CD4-positive, alpha-beta T cell (primary cell): Measurements from ENCODE around the gene CDC42BPA. TPM values are rescaled to one million over a fixed set of nuclear protein-coding genes. Genes with fewer than 3 reads are reported as not detected.

ENCODE experiments used
- ATAC-seq: fragments of 200-7000 bp; cut with Tn5 transposase; one replicate; pipeline ENCODE4 v1.10.0; 2022; ENCODE audit warnings: mild to moderate bottlenecking; ENCODE audit not compliant: poor library complexity
- CTCF ChIA-PET: fragments of 350-600 bp; sonication (Branson Sonifier 250); formaldehyde crosslinking; loops from one replicate; lab custom pipeline; 2021; ENCODE audit warnings: antibody characterized with exemption, inconsistent platforms; lab: Charles Lee
- POLR2A ChIA-PET: fragments of 350-600 bp; sonication (Branson Sonifier 250); formaldehyde crosslinking; loops from one replicate; lab custom pipeline; 2021; ENCODE audit warnings: antibody characterized with exemption, inconsistent platforms; lab: Charles Lee
- DNase-seq, 14 experiments: peaks; one replicate each; pipeline ENCODE4 v3.0.0-alpha.2; 2013 to 2020; ENCODE audit warnings: mixed read lengths in 2 of 14
- H3K27ac ChIP-seq, 2 donors: one replicate each; pipeline versions ENCODE4 v1.5.1 to v1.7.0; 2013; ENCODE audit warnings: low read length in 2 of 2, low read depth in 1 of 2, mild to moderate bottlenecking in 1 of 2
- H3K27me3 ChIP-seq, 2 experiments: 1 replicate in 1 of 2; 2 replicates in 1 of 2; pipeline versions ENCODE4 v1.6.1 to v1.7.0; 2013; ENCODE audit warnings: low read length in 2 of 2, control low read depth in 1 of 2, mild to moderate bottlenecking in 1 of 2, moderate library complexity in 1 of 2; ENCODE audit not compliant: insufficient read depth in 2 of 2, control insufficient read depth in 1 of 2
- H3K36me3 ChIP-seq: one replicate; pipeline ENCODE4 v1.6.1; 2013; ENCODE audit warnings: low read length, control low read depth; ENCODE audit not compliant: insufficient read depth
- H3K4me1 ChIP-seq: one replicate; pipeline ENCODE4 v1.6.1; 2013; ENCODE audit warnings: low read length, control low read depth; ENCODE audit not compliant: insufficient read depth
- H3K4me3 ChIP-seq: one replicate; pipeline ENCODE4 v1.5.1; 2013; ENCODE audit warnings: mild to moderate bottlenecking, low read length, moderate library complexity
- H3K9me3 ChIP-seq, 2 experiments: 1 replicate in 1 of 2; 2 replicates in 1 of 2; pipeline versions ENCODE4 v1.6.1 to v1.7.0; 2013; ENCODE audit warnings: low read length in 2 of 2, mild to moderate bottlenecking in 2 of 2, control low read depth in 1 of 2, moderate library complexity in 1 of 2; ENCODE audit not compliant: control insufficient read depth in 1 of 2, insufficient read depth in 1 of 2
- H3K27ac Mint-ChIP-seq: one replicate; pipeline ENCODE4 v1.8.0; 2020; ENCODE audit warnings: mixed read lengths
- H3K27me3 Mint-ChIP-seq: one replicate; pipeline ENCODE4 v1.8.0; 2021; ENCODE audit warnings: mixed read lengths
- H3K36me3 Mint-ChIP-seq: one replicate; pipeline ENCODE4 v1.8.0; 2021; ENCODE audit warnings: low read depth, mixed read lengths
- H3K4me1 Mint-ChIP-seq: one replicate; pipeline ENCODE4 v1.8.0; 2021; ENCODE audit warnings: low read depth, mixed read lengths
- H3K4me3 Mint-ChIP-seq: one replicate; pipeline ENCODE4 v1.8.0; 2020; ENCODE audit warnings: mild to moderate bottlenecking, mixed read lengths
- H3K9me3 Mint-ChIP-seq: one replicate; pipeline ENCODE4 v1.8.0; 2020; ENCODE audit warnings: mixed read lengths
- CTCF ChIP-seq: fragments of 200-600 bp; IDR thresholded peaks from one replicate; pipeline ENCODE4 v1.8.0; 2022; ENCODE audit warnings: antibody characterized with exemption, mild to moderate bottlenecking
- intact Hi-C, 2 experiments: fragments of 100-400 bp; cut with DNase I in 1 of 2; cut with micrococcal nuclease in 1 of 2; formaldehyde crosslinking; loops; one replicate each; pipeline versions ENCODE4 v1.15.1 to v1.9.0; 2023 to 2025; cut with DNase I, micrococcal nuclease
- total RNA-seq, 174 experiments: library from RNA in 2 of 174; stranded (reverse) in 2 of 174; gene quantifications; one replicate each; pipeline ENCODE4 v1.2.3 and lab custom pipeline; 2021 to 2026

CDC42BPA gene
- total RNA-seq, 2 experiments from 2014 or later = 2.2 to 3.0 TPM

- peaks cover 3% of the 10 kb centered on the region for H3K9me3 Mint-ChIP-seq
- H3K27ac Mint-ChIP-seq = no peak overlapping the region
- no peaks in the 10 kb centered on the region for H3K4me1 ChIP-seq
These were observed 10.2 kb upstream of the CDC42BPA start for GRCh38 chr1:227328405-227329019.

GRCh38 chr1:227325156-227325555 is 6.9 kb upstream of the CDC42BPA start:
- H3K9me3 Mint-ChIP-seq = no peaks in the 10 kb centered on the region
- peaks cover 5 to 7% of the 10 kb centered on the region in 2 experiments for H3K27me3 ChIP-seq
- ChIA-PET CTCF (no interaction called here), POLR2A (no interaction called here)
- peaks cover 39% of the 10 kb centered on the region for H3K27me3 Mint-ChIP-seq
- H3K36me3 ChIP-seq = no peaks in the 10 kb centered on the region
- H3K27ac Mint-ChIP-seq = no peak overlapping the region
- no peak overlapping the region for H3K4me3 Mint-ChIP-seq
- peaks cover 3 to 7% of the 10 kb centered on the region in 2 experiments for H3K9me3 ChIP-seq
- no peak for TF ChIP-seq CTCF
- H3K36me3 Mint-ChIP-seq = no peaks in the 10 kb centered on the region
- intact Hi-C loops = no loop called here
- no peak overlapping the region for H3K4me3 ChIP-seq
- no peak overlapping the region for H3K27ac ChIP-seq
- H3K4me1 ChIP-seq = no peaks in the 10 kb centered on the region
- DNase-seq = no peak
- ATAC-seq = no peak
- H3K4me1 Mint-ChIP-seq = no peaks in the 10 kb centered on the region

More at GRCh38 chr1:227328405-227329019, 10.2 kb upstream of the CDC42BPA start:
- DNase-seq = no peak
- ChIA-PET POLR2A (no interaction called here), CTCF (no interaction called here)
- peaks cover 5 to 11% of the 10 kb centered on the region in 2 experiments for H3K9me3 ChIP-seq
- H3K36me3 Mint-ChIP-seq = no peaks in the 10 kb centered on the region
- H3K27me3 Mint-ChIP-seq = peaks cover 26% of the 10 kb centered on the region
- no peak overlapping the region for H3K27ac ChIP-seq
- no peaks in the 10 kb centered on the region for H3K36me3 ChIP-seq
- intact Hi-C loops = no loop called here
- no peaks in the 10 kb centered on the region for H3K27me3 ChIP-seq
- no peak for ATAC-seq
- no peak overlapping the region for H3K4me3 ChIP-seq
- H3K4me3 Mint-ChIP-seq = no peak overlapping the region
- no peak for TF ChIP-seq CTCF
- H3K4me1 Mint-ChIP-seq = no peaks in the 10 kb centered on the region

GRCh38 chr1:227323967-227324268 is 5.6 kb upstream of the CDC42BPA start:
- H3K9me3 Mint-ChIP-seq = no peaks in the 10 kb centered on the region
- DNase-seq = no peak
- peaks cover 51% of the 10 kb centered on the region for H3K27me3 Mint-ChIP-seq
- H3K4me3 ChIP-seq = no peak overlapping the region
- H3K4me1 ChIP-seq = peaks cover 3% of the 10 kb centered on the region
- peaks cover 3 to 7% of the 10 kb centered on the region in 2 experiments for H3K9me3 ChIP-seq
- no peak overlapping the region for H3K27ac ChIP-seq
- H3K4me1 Mint-ChIP-seq = no peaks in the 10 kb centered on the region
- ChIA-PET POLR2A (no interaction called here), CTCF (no interaction called here)
- no peaks in the 10 kb centered on the region for H3K36me3 ChIP-seq
- peaks cover 5 to 14% of the 10 kb centered on the region in 2 experiments for H3K27me3 ChIP-seq
- no peak for ATAC-seq
- no peak overlapping the region for H3K4me3 Mint-ChIP-seq
- no peaks in the 10 kb centered on the region for H3K36me3 Mint-ChIP-seq
- no peak overlapping the region for H3K27ac Mint-ChIP-seq
- intact Hi-C loops = no loop called here
- TF ChIP-seq CTCF = no peak
